Fibroblast of skin of scalp (primary cell): ENCODE results near the gene UBE2J2.
A peak's percentile ranks its signal among the peaks of the same experiment; 100 is the strongest.

Experiments
- DNase-seq: peaks from one replicate; pipeline ENCODE4 v3.0.0-alpha.2; 2013

UBE2J2 gene

DNA sequence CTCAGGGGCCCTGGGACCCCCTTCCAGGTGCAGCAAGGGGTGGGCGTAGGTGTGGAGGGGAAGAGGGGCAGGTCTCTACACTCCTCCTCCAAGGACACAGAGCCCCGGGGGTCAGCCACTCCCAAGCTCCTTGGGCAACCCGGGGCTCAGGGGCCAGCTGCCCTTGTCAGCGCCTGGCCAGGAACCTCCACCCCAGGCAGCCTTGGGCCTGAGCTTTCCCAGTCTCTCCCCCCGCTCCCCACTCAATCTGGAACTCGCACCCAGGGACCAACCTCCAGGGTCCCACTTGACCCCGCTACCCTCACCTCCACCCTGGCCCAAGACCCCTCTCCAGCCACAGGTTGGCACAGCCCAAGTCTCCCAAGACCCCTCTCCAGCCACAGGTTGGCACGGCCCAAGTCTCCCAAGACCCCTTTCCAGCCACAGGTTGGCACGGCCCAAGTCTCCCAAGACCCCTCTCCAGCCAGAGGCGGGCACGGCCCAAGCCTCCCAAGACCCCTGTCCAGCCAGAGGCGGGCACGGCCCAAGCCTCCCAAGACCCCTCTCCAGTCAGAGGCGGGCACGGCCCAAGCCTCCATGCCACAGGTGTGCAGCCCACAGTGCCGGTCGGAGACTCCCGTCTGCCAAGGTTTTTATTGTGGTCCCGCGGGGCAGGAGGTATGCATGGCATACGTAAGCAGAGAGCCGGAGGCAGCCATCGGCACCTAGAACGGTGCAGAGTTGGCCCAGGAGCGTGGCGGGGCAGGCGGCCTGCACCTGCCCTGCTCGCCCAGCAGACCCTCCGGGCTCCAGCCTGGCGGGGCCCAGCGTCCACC is 62.7 kb downstream of the UBE2J2 start:
- no peak for DNase-seq

DNA sequence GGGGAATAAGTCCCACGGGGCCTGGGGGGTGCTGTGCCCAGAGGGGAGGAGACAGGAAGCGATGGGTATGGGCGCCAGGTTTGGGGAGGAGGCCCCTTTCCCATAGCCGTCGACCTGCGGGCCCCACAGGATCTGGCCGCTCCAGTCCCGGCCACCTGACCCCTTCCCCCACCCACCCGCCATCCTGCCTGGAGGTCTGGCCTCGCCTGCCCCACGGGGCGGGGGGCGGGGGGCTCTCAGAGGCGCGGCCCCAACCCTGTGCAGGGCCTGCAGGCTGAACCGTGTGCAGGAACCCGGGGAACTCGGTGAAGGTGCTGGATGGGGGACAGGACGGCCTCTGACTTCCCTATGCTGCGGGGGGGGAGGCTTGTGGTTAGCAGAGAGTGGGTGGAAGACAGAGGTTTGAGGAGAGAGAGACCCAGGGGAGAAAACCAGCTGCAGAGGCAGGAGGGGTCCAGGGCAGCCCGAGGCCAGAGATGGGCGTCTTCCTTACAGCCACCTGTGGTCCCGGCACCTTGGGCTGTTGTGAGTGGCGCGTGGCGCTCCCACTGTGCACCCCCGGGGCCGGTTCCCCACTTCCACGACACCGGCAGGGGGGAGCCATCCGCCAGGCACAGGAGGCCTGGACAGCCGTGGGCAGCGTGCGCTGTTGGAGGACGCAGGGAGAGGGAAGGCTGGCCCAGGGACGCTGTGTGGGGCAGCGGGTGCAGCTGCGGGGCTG is 64.8 kb downstream of the UBE2J2 start:
- peak; percentile 19 for DNase-seq

DNA sequence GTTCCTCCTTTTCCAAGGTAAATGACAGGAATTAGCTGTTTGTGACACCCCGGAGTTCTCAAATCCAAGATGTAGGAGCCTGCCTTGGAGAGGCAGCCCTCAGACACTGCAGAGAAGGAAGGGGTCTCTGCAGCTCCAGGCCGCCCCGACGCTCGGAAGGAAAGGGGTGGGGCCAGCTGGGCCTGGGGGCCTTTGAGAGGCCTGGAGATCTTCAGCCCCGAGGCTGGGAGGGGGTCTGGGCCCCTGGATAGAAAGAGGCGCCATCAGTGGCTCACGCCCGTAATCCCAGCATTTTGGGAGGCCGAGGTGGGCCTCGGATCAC is 66.1 kb downstream of the UBE2J2 start:
- DNase-seq = no peak

DNA sequence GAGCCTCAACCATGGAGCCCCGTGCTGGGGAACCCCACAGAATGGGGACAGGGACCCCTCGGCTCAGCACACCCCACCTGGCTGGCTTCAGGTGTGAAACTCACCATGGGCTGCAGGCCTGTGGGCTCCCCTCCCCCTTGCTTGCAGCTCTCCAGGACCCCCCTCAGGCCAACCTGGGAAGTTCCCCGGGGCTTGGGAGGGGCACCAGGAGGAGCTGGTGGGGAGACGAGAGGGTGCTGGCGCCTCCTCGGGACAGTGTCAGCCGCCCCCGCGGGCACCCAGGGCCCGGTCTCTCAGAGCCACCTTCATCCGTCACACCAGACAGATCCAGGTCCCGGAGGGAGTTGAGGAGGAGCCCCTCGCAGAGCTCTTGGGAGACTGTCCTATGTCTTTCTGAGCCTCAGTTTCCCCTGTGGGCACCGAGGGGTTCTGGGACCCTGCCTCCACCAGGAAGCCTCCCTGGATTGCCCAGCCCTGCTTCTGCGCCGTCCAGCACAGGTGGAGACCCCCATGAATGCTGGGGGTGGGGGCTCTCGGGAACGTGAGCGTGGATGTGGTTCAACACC is 66.6 kb downstream of the UBE2J2 start:
- no peak for DNase-seq

DNA sequence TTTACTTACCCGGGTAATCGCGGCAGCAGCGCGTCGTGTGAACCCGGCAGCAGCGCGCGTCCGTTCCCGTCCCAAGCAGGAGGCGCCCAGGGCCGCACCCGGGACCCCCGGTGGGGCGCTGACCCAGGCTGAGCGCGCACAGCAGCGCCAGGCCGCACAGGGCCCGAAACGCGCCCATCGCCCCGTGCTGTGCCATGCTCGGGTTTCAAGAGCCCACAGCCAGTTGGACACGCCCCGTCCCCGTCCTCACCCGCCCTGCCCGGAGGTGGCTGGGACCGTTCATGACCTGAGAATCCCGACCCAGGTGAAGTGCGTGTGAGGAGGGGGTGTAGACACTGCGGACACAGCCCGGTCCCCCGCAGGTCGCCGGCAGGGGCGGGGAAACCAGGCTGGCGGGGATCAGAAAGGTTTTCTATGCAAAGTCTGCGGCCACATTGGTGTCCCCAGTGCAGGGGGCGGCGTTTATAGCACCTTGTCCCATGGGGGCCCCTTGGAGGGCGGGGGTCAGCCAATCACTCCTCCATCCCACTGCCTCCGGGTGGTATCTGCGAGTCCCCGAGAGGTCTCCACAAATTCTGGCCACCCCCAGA is 67.2 kb downstream of the UBE2J2 start, which contains the start of gene TNFRSF18:
Gene TNFRSF18, minus strand, starts transcription at position 217 of the 590 bp plus-strand sequence. Its CDS starts 21 bp downstream, at position 196.
- DNase-seq = no peak

DNA sequence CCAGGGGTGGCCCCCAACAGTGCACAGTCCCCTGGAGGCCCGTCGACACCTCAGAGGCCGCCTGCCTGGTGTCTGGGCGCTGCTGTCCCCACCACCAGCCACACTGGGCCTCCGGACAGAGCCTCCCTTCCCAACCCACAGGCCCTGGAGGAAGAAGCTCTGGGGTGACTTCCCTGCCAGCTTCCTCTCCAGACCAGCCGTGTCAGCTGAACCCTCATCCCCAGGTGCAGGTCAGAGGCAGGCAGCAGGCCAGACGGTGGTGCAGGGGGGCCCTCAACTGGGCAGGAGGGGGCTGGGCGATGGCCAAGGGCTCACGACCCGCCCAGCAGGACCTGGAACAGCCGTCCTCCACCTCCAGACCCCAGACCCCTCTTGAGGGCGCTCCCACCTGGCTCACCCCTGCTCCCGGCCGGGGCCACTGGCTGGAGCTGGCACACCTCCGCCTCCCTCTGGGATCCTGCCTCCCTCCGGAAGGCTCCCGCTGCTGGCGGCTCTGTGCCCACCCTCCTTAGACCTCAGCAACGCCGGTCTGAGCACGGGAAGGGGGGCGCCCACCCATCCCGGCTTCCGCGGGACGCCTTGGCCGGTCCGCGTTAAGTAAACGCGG is 67.8 kb downstream of the UBE2J2 start:
- DNase-seq = no peak

DNA sequence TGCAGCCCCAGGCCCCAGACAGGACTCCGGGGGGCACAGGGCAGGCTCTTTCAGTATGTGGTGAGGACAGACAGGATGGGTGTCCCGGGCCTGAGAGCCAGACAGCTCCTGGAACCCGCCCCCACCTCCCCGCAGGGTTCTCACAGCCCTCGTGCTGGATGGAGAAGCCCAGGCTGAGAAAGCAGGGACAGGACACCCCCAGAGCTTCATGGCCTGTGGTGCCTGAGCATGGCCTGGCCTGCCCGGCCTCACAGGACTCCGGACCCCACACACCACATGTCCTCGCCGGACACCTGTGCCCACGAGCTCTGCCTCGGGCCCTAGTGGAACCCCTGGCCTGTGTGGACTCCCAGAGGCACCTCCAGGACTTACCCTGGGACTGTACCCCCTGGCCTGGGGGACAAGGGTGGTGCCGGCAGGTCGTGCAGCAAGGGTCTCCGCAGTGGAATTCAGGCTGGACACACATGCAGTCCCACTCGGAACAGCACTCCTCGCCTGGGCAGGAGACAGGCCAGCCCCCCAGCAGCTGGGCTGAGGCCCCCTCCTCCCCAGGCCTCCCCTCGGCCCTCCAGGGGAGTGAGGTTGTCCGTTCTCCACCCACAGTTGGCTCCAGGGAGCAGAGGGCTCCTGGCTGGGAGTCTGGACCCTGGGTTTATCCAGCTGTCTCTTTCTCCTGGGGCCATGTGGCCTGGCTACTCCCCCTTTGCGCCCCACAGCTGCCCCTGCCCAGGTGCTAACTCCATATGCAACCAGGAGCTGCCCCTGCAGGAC is 68.5 kb downstream of the UBE2J2 start:
- DNase-seq = no peak

DNA sequence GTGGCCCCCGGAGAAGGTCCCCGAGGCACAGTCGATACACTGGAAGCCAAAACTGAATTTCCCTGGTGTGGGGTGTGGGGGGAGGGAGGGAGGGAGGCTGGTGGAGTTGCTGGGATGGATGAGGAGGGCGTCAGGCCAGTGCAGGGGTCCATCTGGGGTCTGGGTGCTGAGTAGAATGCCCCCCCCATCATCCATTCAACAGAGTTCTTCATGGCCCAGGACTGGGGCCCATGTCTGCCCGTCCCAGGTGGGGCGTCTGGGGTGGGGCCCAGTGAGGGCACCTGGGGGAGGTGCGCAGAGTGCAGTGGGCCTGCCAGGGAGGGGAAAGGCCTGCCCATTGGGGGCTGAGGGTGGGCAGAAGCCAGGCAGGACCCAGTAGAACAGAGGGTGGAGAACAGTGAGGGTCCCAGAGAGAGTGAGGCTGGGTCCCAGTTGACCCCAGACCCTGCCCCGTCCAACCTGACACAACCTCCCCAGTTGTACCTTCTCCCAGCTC is 69.2 kb downstream of the UBE2J2 start:
- DNase-seq = no peak
